Cardiac muscle cell (in vitro differentiated cells and primary cell): ENCODE data around the gene APAF1. TPM values are rescaled to one million over a fixed set of nuclear protein-coding genes. Genes with fewer than 3 reads are reported as not detected.
"Not testable (repeated sequence)": the region's sequence is repeated elsewhere in the genome, so short reads cannot be mapped to it uniquely, and the experiment has no call there.

Source experiments
- DNase-seq, 2 donors: peaks; one replicate each; pipeline versions ENCODE4 v3.0.0 to v3.0.0-alpha.2; 2010 to 2017; ENCODE audit warnings: low read depth in 1 of 2, low spot score in 1 of 2
- H3K27ac ChIP-seq: fragments of 200-600 bp; sonication (generic); 2 replicates; pipeline ENCODE4 v1.5.1; 2016
- H3K27me3 ChIP-seq: fragments of 200-600 bp; sonication (generic); 2 replicates; pipeline ENCODE4 v1.6.0; 2016; ENCODE audit warnings: control low read depth
- H3K36me3 ChIP-seq: fragments of 200-600 bp; sonication (generic); 2 replicates; pipeline ENCODE4 v1.5.1; 2016; ENCODE audit warnings: control low read depth
- H3K4me1 ChIP-seq: fragments of 200-600 bp; sonication (generic); 2 replicates; pipeline ENCODE4 v1.8.1; 2017; ENCODE audit warnings: low read depth, mild to moderate bottlenecking, mixed run types
- H3K4me3 ChIP-seq: fragments of 200-600 bp; sonication (generic); 2 replicates; pipeline ENCODE4 v1.5.1; 2016; ENCODE audit warnings: mild to moderate bottlenecking
- H3K9me3 ChIP-seq: fragments of 200-600 bp; sonication (generic); 2 replicates; pipeline ENCODE4 v1.5.1; 2017; ENCODE audit warnings: low read depth, mild to moderate bottlenecking, control low read depth
- CTCF ChIP-seq: IDR thresholded peaks from 2 replicates; pipeline ENCODE4 v1.5.1; 2012; ENCODE audit warnings: low read depth, mild to moderate bottlenecking, low read length
- polyA plus RNA-seq: library from polyadenylated mRNA; unstranded; fragments of >200 nt; fragmentation: Nextera tagmentation; extraction: Ambion mirVana; gene quantifications from 2 replicates; pipeline ENCODE4 v1.2.1, GENCODE V29; 2016
- total RNA-seq: library from RNA; depleted of rRNA; stranded (reverse); fragments of >200 nt; gene quantifications from 2 replicates; pipeline ENCODE4 v1.2.3, GENCODE V29; 2016

APAF1 gene
- total RNA-seq (13.6 and 13.8 TPM in 2 replicates), polyA plus RNA-seq (11.8 and 13.4 TPM in 2 replicates)

- H3K4me1 ChIP-seq = peaks cover 5% of the 10 kb centered on the region
- DNase-seq = peak; percentile 97 to 98
- H3K27me3 ChIP-seq = no peaks in the 10 kb centered on the region
- peak within 1 kb of the TSS; percentile 95 for H3K27ac ChIP-seq
- H3K36me3 ChIP-seq = peaks cover 13% of the 10 kb centered on the region
- TF ChIP-seq CTCF = no peak
- H3K4me3 ChIP-seq = peak within 1 kb of the TSS; percentile 76
- no peaks in the 10 kb centered on the region for H3K9me3 ChIP-seq
Observed at GRCh38 chr12:98644712-98645571, at the start of gene APAF1, which contains the start of gene IKBIP. APAF1 (plus strand) TSS chr12:98645290; CDS start chr12:98648360, 3,070 bp downstream. IKBIP (minus strand) TSS chr12:98644788; CDS start chr12:98644701, 87 bp downstream.

- Histone ChIP-seq H3K4me1 (peaks cover 15% of the 10 kb centered on the region), H3K36me3 (peaks cover 63% of the 10 kb centered on the region)
- not testable (repeated sequence) for H3K27me3 ChIP-seq, H3K4me3 ChIP-seq, H3K27ac ChIP-seq, H3K9me3 ChIP-seq, DNase-seq
Observed at GRCh38 chr12:98597313-98597712, 47.8 kb upstream of the APAF1 start.

GRCh38 chr12:98601924-98602323 lies 43.2 kb upstream of the APAF1 start:
- no peak for TF ChIP-seq CTCF
- H3K4me1 ChIP-seq = no peaks in the 10 kb centered on the region
- H3K27ac ChIP-seq = no peak overlapping the region

GRCh38 chr12:98606359-98606988 lies 38.6 kb upstream of the APAF1 start:
- H3K27me3 ChIP-seq = no peaks in the 10 kb centered on the region
- peak; percentile 12 for TF ChIP-seq CTCF
- no peak overlapping the region for H3K4me3 ChIP-seq
- H3K27ac ChIP-seq = no peak overlapping the region
- no peaks in the 10 kb centered on the region for H3K9me3 ChIP-seq
- H3K4me1 ChIP-seq = no peaks in the 10 kb centered on the region
- H3K36me3 ChIP-seq = peaks cover 27% of the 10 kb centered on the region
- DNase-seq = peak in 1 of 2 donors; percentile 15

More at GRCh38 chr12:98601924-98602323, 43.2 kb upstream of the APAF1 start:
- H3K4me3 ChIP-seq = no peak overlapping the region
- H3K36me3 ChIP-seq = peaks cover 71% of the 10 kb centered on the region
- H3K27me3 ChIP-seq = no peaks in the 10 kb centered on the region
- H3K9me3 ChIP-seq = no peaks in the 10 kb centered on the region
- no peak for DNase-seq

GRCh38 chr12:98610596-98610995 lies 34.5 kb upstream of the APAF1 start:
- H3K4me3 ChIP-seq = no peak overlapping the region
- no peak for TF ChIP-seq CTCF
- H3K36me3 ChIP-seq = peaks cover 8% of the 10 kb centered on the region
- H3K27ac ChIP-seq = no peak overlapping the region
- H3K4me1 ChIP-seq = no peaks in the 10 kb centered on the region
- H3K27me3 ChIP-seq = no peaks in the 10 kb centered on the region
- no peak for DNase-seq
- no peaks in the 10 kb centered on the region for H3K9me3 ChIP-seq
